SK-N-SH (cell line): ENCODE results near the gene PRTFDC1. TPM values are rescaled to one million over a fixed set of nuclear protein-coding genes. Genes with fewer than 3 reads are reported as not detected.

Experiments used
- CTCF ChIA-PET: fragments of 300-600, 350-600 bp; formaldehyde crosslinking; extraction: SDS; loops from one replicate; lab custom pipeline; 2021; lab: Yijun Ruan, JAX
- POLR2A ChIA-PET: fragments of 350-600 bp; sonication (Branson Sonifier 250); formaldehyde crosslinking; extraction: SDS; loops from one replicate; lab custom pipeline; 2020; ENCODE audit warnings: antibody characterized with exemption, inconsistent platforms; lab: Yijun Ruan, JAX
- DNase-seq: peaks from one replicate; pipeline ENCODE4 v3.0.0; 2012
- H2AFZ ChIP-seq: fragments of 200-600 bp; sonication (generic); 2 replicates; pipeline ENCODE4 v1.8.1; 2016; ENCODE audit warnings: antibody characterized with exemption, mild to moderate bottlenecking, low read depth
- H3F3A ChIP-seq: fragments of 200-600 bp; sonication (generic); replicated peaks from 2 replicates; pipeline ENCODE3; 2016; ENCODE audit warnings: antibody characterized with exemption, mild to moderate bottlenecking; ENCODE audit not compliant: insufficient read depth
- H3K27ac ChIP-seq, 2 experiments: fragments of 200-500 bp in 1 of 2; fragments of 200-600 bp in 1 of 2; sonication (Bioruptor generic) in 1 of 2; sonication (generic), shearing (Covaris generic) in 1 of 2; 2 replicates each; pipeline versions ENCODE4 v1.5.1 to v1.6.1; 2014 to 2016; ENCODE audit warnings: low read depth in 2 of 2, inconsistent platforms in 1 of 2, low read length in 1 of 2, mild to moderate bottlenecking in 1 of 2, mixed read lengths in 1 of 2
- H3K27me3 ChIP-seq: fragments of 200-600 bp; sonication (generic), shearing (Covaris generic); 2 replicates; pipeline ENCODE4 v1.6.1; 2016; ENCODE audit warnings: mixed run types; ENCODE audit not compliant: insufficient read depth
- H3K36me3 ChIP-seq, 2 experiments: fragments of 200-500 bp in 1 of 2; fragments of 200-600 bp in 1 of 2; sonication (Bioruptor generic) in 1 of 2; sonication (generic) in 1 of 2; replicated peaks in 1 of 2; 2 replicates each; pipeline versions ENCODE3 to v1.5.1; 2014 to 2016; ENCODE audit warnings: low read length in 1 of 2, mild to moderate bottlenecking in 1 of 2; ENCODE audit not compliant: insufficient read depth in 2 of 2, control insufficient read depth in 1 of 2
- H3K4me1 ChIP-seq, 2 experiments: fragments of 200-500 bp in 1 of 2; fragments of 200-600 bp in 1 of 2; sonication (Bioruptor generic) in 1 of 2; sonication (generic), shearing (Covaris generic) in 1 of 2; 2 replicates each; pipeline versions ENCODE4 v1.5.1 to v1.6.1; 2014 to 2016; ENCODE audit warnings: low read depth in 1 of 2, low read length in 1 of 2, mixed run types in 1 of 2; ENCODE audit not compliant: insufficient read depth in 2 of 2, control insufficient read depth in 1 of 2
- H3K4me2 ChIP-seq: fragments of 200-600 bp; sonication (generic), shearing (Covaris generic); 2 replicates; pipeline ENCODE4 v1.6.1; 2017; ENCODE audit warnings: mixed run types
- H3K4me3 ChIP-seq, 2 experiments: fragments of 200-500 bp in 1 of 2; fragments of 200-600 bp in 1 of 2; sonication (Bioruptor generic) in 1 of 2; sonication (generic), shearing (Covaris generic) in 1 of 2; 2 replicates each; pipeline versions ENCODE4 v1.5.1 to v1.8.1; 2014 to 2016; ENCODE audit warnings: low read depth in 2 of 2, inconsistent platforms in 1 of 2, low read length in 1 of 2, mild to moderate bottlenecking in 1 of 2, mixed read lengths in 1 of 2, moderate library complexity in 1 of 2
- H3K79me2 ChIP-seq: fragments of 200-600 bp; sonication (generic); 2 replicates; pipeline ENCODE4 v1.8.1; 2017; ENCODE audit warnings: mild to moderate bottlenecking; ENCODE audit not compliant: insufficient read depth
- H3K9ac ChIP-seq: fragments of 200-600 bp; sonication (generic); 2 replicates; pipeline ENCODE4 v1.6.1; 2017; ENCODE audit warnings: mixed run types
- H3K9me2 ChIP-seq: fragments of 200-600 bp; sonication (generic); 2 replicates; pipeline ENCODE4 v1.6.1; 2017; ENCODE audit warnings: mixed run types
- H3K9me3 ChIP-seq: fragments of 200-600 bp; sonication (generic); 2 replicates; pipeline ENCODE4 v1.6.1; 2017; ENCODE audit warnings: mixed run types, mild to moderate bottlenecking, moderate library complexity
- H4K20me1 ChIP-seq: fragments of 200-600 bp; sonication (generic); 2 replicates; pipeline ENCODE4 v1.6.1; 2017; ENCODE audit warnings: mild to moderate bottlenecking, mixed run types; ENCODE audit not compliant: insufficient read depth
- CHD2 ChIP-seq: fragments of 150-350 bp; IDR thresholded peaks from 2 replicates; pipeline ENCODE4 v1.6.1; 2018; ENCODE audit warnings: low read length; ENCODE audit not compliant: partially characterized antibody
- CTCF ChIP-seq: fragments of 200-600 bp; sonication (generic); IDR thresholded peaks from 2 replicates; pipeline ENCODE4 v1.6.1; 2017; ENCODE audit warnings: antibody characterized with exemption, mild to moderate bottlenecking, moderate library complexity
- ELF1 ChIP-seq: IDR thresholded peaks from 2 replicates; pipeline ENCODE4 v1.4.0; 2012
- EP300 ChIP-seq, 2 experiments: IDR thresholded peaks; 2 replicates each; pipeline versions ENCODE4 v1.4.0 to v1.6.1; 2012; ENCODE audit warnings: borderline replicate concordance in 1 of 2, low read depth in 1 of 2, low read length in 1 of 2
- FOSL2 ChIP-seq: IDR thresholded peaks from 2 replicates; pipeline ENCODE4 v1.4.0; 2012; ENCODE audit warnings: low read depth, mild to moderate bottlenecking, moderate library complexity, borderline replicate concordance
- FOXM1 ChIP-seq: IDR thresholded peaks from 2 replicates; pipeline ENCODE4 v1.4.0; 2012; ENCODE audit warnings: low read depth, mild to moderate bottlenecking
- GABPA ChIP-seq: IDR thresholded peaks from 2 replicates; pipeline ENCODE4 v1.4.0; 2012; ENCODE audit warnings: low read depth, mild to moderate bottlenecking
- GATA2 ChIP-seq: sonication (generic); formaldehyde crosslinking; IDR thresholded peaks from 2 replicates; pipeline ENCODE4 v1.5.0; 2020; ENCODE audit warnings: mild to moderate bottlenecking, missing genetic modification reagents
- IRF3 ChIP-seq: fragments of 150-350 bp; IDR thresholded peaks from 2 replicates; pipeline ENCODE4 v1.6.1; 2016; ENCODE audit warnings: mild to moderate bottlenecking, low read depth, low read length
- JUND ChIP-seq: IDR thresholded peaks from 2 replicates; pipeline ENCODE4 v1.4.0; 2012
- NRF1 ChIP-seq: IDR thresholded peaks from 2 replicates; pipeline ENCODE4 v1.6.1; 2012; ENCODE audit warnings: low read depth, mild to moderate bottlenecking, low read length
- RAD21 ChIP-seq: IDR thresholded peaks from 2 replicates; pipeline ENCODE4 v1.6.1; 2012; ENCODE audit warnings: mild to moderate bottlenecking, low read length
- REST ChIP-seq: IDR thresholded peaks from 2 replicates; pipeline ENCODE4 v1.6.1; 2012; ENCODE audit warnings: mild to moderate bottlenecking, low read depth, low read length, moderate library complexity
- SIN3A ChIP-seq: IDR thresholded peaks from 2 replicates; pipeline ENCODE4 v1.6.1; 2012; ENCODE audit warnings: low read depth, mild to moderate bottlenecking, low read length, moderate library complexity, borderline replicate concordance
- SMC3 ChIP-seq: IDR thresholded peaks from 2 replicates; pipeline ENCODE4 v1.6.1; 2012; ENCODE audit warnings: low read depth, low read length, improper control_type of control experiment
- TAF1 ChIP-seq: IDR thresholded peaks from 2 replicates; pipeline ENCODE4 v1.6.1; 2012; ENCODE audit warnings: low read depth, mild to moderate bottlenecking, low read length, moderate library complexity, borderline replicate concordance
- TEAD4 ChIP-seq: IDR thresholded peaks from 2 replicates; pipeline ENCODE4 v1.4.0; 2012; ENCODE audit warnings: mild to moderate bottlenecking, borderline replicate concordance; ENCODE audit not compliant: insufficient read depth
- YY1 ChIP-seq: IDR thresholded peaks from 2 replicates; pipeline ENCODE4 v1.4.0; 2012; ENCODE audit warnings: low read depth, mild to moderate bottlenecking
- ZBTB33 ChIP-seq: IDR thresholded peaks from 2 replicates; pipeline ENCODE4 v1.4.0; 2012; ENCODE audit warnings: low read depth, borderline replicate concordance
- WGBS: methylation state at CpG from one replicate; pipeline ENCODE4 v1.1.6; 2017; ENCODE audit warnings: low lambda C conversion rate; 5-methylcytosine and 5-hydroxymethylcytosine counted together
- polyA plus RNA-seq, 3 experiments: library from polyadenylated mRNA; depleted of rRNA; stranded (reverse); fragments of >200 nt; gene quantifications; 2 replicates each; pipeline ENCODE4 v1.2.3, GENCODE V29; 2012

PRTFDC1 gene
- polyA plus RNA-seq, 1 of the 3 experiments (the other 2 are of a cell fraction): 6.6 TPM

- no peak overlapping the region for H3K4me2 ChIP-seq
- CTCF ChIA-PET: interaction anchor here (0.6 kb wide), 1 partner anchor 32 kb away, joined by 3 read pairs; no protein-coding TSS in a partner anchor
- 90% methylated on average over 11 of the region's 11 CpGs for WGBS
Observed at GRCh38 chr10:24882047-24882698, 70.2 kb downstream of the PRTFDC1 start.

More at GRCh38 chr10:24882047-24882698, 70.2 kb downstream of the PRTFDC1 start:
- DNase-seq: no peak
- Histone ChIP-seq H3K36me3 (no peaks in the 10 kb centered on the region), H3K27me3 (no peaks in the 10 kb centered on the region), H3K9me2 (no peaks in the 10 kb centered on the region), H3F3A (no peaks in the 10 kb centered on the region), H3K9ac (no peak overlapping the region), H2AFZ (no peak overlapping the region), H3K9me3 (no peaks in the 10 kb centered on the region), H4K20me1 (no peaks in the 10 kb centered on the region), H3K4me3 (no peak overlapping the region), H3K27ac (no peak overlapping the region), H3K79me2 (no peaks in the 10 kb centered on the region), H3K4me1 (peaks cover 0 to 3% of the 10 kb centered on the region in 2 experiments; a peak in 1 of 4 replicates)
- TF ChIP-seq SIN3A: no peak
- no peak for TF ChIP-seq YY1
- no peak for TF ChIP-seq TEAD4
- TF ChIP-seq SMC3: no peak
- TF ChIP-seq EP300 (IDR thresholded peaks at IDR 0.05; ENCODE audit: borderline replicate concordance in 1 of 2, low read depth in 1 of 2, low read length in 1 of 2): no peak
- TF ChIP-seq NRF1: no peak
- TF ChIP-seq IRF3: no peak
- TF ChIP-seq RAD21: no peak
- TF ChIP-seq TAF1: no peak
- no peak for TF ChIP-seq FOSL2
- TF ChIP-seq GABPA: no peak
- TF ChIP-seq ZBTB33: no peak
- no peak for TF ChIP-seq CHD2
- TF ChIP-seq GATA2 (CRISPR knock-in tag): no peak
- TF ChIP-seq ELF1: no peak
- no peak for TF ChIP-seq FOXM1
- no peak for TF ChIP-seq CTCF
- no peak for TF ChIP-seq REST
- TF ChIP-seq JUND: no peak
- POLR2A ChIA-PET: no interaction called here
